ENCODE measurements around the gene CCNG1.

CCNG1 gene

DNA sequence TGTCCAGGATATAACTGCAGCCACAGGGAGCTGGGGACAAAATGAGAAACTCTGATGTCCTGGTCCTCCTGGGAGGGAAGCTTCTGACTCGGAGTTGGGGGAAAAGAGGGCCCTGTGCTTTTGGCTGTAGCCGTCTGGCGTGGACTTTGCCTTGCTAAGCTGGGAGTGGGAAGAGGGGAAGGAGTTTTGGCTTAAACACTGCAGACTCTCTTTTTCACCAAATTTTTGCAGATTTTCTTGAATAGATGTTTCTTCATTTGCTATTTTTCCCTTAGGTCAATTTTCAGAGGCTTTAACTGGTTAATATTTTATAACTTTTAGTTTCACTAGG lies 52.3 kb downstream of the CCNG1 start:
- no peak for DNase-seq (ENCODE audit: low spot score)

All from iPS-NIHi11 (cell line).